ENCODE data around the gene HEXB.
"Not testable (repeated sequence)": the region's sequence is repeated elsewhere in the genome, so short reads cannot be mapped to it uniquely, and the experiment has no call there.

HEXB gene

DNA sequence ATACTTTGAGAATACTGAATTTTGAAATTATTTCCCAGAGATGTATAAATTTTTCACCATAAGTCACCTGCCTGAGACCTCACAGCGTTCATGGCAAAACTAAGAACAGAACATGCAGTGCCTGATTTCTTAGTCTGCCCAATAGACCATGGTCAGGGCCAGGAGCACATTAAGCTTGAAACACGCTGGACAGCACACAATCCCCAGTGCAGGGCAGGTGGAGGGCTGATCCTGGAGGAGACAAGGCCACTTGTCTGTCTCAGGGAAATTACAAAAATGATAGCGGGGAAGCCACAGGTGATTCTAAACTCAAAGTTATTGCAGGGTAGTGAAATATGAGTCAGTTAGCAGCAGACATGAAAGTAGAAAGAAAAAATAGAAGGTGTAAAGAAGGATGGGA is 25.9 kb upstream of the HEXB start:
- DNase-seq (ENCODE audit: low spot score): no peak

DNA sequence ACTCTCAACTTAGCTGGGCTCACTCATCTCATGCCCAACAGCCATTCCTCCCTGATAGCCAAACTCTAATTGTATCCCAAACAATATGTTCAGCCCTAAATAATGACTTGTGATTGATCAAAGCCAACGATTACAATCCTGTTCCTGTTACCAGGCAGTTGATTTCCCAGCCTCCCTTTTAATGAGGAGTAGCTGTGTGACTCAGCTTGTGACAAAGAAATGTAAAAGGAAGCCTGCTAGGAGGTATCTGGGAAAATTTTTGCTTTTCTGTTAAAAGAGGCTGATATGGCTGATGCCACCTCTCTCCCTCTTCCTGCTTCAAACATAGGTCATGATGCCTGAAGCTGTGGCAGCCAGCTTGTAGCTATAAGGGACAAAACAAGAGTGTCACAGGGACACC is 24.9 kb upstream of the HEXB start:
- no peak for DNase-seq (ENCODE audit: low spot score)

DNA sequence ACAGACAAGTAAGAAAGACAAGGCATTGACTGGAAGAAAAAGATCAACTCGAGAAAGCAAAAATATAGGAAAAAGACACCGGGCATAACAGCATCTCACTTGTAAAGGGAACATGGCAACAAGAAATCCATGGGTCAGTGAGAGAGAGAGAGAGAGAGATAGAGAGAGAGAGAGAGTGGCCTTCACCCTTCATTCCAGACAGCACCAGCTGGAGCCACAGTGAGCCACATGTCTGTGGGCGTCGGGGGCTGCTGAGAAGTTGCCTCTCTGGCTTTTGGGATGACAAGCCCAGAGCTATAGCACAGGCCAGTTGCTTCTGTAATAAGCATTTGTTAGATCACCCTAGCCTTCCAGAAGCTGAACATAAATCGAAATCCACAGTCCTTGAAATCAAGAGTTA is 24.2 kb upstream of the HEXB start:
- DNase-seq (ENCODE audit: low spot score): no peak

DNA sequence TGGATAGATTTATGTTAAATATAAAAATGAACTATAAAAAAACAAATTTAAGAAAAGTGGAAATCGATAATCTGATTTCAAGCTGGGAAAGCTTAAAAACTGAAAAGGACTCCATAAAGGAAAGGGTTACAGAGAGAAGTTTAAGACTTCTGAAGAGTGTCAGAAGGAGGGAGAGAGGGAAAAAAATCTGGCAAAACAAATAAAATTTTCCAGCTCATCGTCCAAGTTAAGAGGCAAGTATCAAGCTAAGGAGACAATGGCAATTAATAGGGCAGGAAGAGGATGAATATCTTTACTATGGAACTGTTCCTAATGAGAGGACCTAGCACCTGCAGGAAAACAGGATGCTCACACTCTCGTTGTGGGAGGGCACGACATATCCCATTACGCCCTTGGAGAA is 20.5 kb upstream of the HEXB start:
- no peak for DNase-seq (ENCODE audit: low spot score)

DNA sequence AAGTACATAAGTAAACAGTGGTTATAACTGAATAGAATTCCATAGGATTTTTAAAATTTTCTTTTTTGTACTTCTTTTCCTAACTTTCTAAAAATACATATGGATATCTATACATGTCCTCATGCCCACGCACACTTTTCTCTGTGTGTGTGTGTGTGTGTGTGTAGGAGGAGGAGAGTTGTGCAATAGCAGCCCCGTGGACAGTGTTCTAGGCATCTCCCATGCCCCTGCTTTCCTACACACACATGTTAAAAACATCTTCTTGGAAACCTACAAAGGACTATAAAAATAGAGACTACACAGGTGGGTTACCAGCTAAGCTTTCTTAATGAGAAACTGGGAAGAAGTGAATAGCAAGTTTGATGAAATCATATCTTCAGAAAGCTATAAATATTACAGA is 19.8 kb upstream of the HEXB start:
- DNase-seq (ENCODE audit: low spot score): no peak

DNA sequence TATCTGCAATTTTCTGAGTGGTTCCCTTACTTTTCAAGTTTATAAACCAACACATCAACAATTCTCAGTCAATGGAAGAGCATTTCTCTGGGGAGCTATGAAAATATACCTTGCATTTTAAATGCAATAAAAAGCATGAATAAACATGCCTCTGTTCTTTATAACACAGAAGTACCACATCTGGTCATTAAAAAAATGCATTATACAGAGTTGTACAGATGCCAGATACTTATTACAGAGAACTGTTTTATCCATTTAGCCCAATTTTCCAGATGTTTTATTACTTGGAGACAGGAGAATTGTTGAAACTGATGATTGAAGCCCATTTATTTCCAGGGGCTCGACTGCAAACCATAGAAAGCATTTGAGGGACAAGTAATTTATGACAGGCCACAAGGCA is 19.2 kb upstream of the HEXB start:
- DNase-seq (ENCODE audit: low spot score): no peak

DNA sequence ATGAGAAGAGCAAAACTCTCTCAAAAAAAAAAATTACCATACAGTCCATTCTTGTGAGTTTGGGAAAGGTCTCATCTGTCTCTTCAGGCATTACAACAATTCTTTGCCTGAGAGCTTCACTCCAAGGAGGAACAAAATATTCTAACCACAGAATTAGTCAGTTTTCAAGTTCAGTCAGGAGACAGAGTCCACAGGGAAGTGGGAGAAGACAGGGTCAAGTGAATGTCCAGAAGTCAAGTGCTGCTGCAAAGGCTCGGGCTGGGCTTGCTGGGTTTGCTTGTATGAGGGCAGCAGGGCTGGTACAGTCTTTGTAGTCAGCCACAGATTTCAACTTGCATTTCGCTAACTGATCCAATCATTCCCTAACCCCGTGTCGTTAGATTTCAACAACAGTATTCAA is 17.6 kb upstream of the HEXB start:
- no peak for DNase-seq (ENCODE audit: low spot score)

DNA sequence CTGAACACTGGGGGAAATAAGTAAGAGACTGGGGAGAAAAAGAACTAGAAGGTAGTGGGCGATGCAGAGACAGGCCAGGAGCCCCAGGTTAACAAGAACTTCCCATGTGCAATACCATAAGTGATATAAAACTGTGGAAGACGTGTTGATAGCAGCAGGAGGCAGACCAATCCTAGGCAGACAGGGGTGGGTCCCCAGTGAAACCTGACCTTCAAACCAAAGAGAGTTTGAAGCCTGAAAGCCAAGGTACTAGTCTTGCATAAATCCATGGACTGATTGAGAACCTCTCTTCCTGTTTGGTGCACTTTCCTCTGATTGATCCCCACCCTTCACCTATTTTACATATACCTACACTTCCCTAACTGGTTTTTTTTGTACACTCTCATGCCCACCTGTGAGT is 15.2 kb upstream of the HEXB start:
- no peak for DNase-seq (ENCODE audit: low spot score)

DNA sequence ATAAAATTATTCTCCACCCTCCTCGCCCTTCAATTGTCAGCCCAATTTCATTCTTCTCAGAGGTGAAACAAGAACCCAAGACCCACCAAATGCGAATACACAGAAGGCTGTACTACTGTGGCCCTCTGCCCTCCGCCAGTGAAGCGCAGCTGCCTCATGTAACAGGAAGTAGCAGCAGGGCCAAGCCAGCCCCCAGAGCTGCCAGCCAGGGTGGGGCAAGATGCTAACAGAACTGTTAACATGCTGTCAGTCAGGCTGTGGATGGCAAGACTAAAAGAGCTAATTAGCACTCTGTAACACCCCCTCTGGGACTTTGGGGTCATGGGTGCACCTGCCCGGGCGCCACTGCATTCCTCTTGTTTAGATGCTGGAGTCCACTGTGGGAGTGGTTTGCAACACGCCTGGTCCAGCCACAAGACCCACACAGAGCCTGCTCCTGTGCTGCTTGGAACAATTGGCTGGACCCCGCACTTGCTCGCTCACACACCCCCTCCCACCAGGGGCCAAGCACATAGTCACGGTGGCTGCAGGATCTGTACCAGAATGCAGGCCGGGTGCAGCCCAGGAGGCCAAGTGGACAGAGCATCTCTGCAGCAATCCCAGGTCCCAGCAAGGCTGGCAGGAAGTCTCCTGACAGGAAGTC is 14.5 kb upstream of the HEXB start:
- DNase-seq (ENCODE audit: low spot score): no peak

DNA sequence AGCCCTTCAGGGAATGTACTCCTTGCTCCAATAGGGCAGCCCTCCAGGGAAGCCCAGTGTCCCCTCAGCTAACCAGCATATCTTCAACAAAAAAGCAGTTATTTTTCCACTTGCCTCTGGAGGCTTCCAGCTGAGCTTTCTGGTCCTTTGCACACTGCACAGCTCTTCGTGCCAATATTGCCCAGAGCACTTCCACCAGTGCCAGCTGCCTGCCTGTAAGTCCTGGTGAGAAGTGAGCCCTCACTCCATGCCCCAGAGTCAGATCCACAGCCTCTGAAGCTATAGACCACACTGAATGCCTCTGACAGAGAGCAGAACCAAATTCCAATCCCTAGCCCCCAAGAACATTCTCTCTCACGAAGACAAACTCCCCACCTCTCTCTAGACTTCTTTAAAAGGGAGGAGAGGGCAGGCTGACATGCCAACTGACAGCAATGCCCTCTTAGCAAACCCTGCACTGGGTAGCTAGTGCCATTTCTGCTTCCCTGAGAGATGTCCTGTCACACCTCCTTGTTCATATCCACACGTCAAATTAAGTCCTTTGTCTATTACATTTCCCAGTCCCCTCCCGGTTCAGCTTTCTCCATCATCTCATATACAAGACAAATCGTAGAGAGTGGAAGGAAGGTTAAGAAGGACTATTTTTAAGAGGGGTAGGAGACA is 12.7 kb upstream of the HEXB start:
- no peak for DNase-seq (ENCODE audit: low spot score)

DNA sequence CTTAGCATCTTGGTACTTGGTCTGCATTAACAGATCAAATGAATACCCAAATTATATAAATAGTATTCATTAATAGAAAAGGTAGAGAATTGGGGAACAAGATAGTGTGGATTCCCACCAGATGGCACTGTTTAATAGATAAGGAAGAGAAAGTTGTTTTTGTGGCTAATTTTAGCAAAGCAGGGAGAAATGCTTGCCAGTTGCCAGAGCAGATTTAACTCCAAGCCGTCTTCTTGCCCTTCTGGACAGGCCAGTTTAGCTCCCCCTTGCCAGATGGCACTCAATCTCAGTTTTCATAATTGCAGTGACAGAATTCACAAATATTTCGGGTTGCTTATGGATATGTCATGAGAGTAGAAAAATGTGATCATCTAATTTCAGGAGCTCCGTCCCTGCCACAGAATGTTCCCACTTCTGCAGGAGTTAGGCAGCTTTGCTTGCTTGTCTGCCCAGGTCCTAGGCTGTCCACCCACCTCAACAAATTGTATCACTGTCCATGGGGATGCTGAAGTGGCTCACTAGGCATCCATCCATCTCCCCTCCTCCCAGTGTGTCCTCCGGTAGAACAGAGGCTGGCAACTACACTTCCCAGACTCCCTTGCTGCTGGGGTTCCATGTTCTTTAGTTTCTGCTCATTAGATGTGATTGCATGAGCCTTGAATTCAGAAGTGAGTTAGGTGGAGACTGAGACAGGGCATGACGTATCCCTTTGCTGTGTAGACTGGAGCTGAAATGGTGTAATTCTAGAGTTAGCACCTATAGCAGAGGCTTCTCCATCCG is 11.8 kb upstream of the HEXB start:
- no peak for DNase-seq (ENCODE audit: low spot score)

DNA sequence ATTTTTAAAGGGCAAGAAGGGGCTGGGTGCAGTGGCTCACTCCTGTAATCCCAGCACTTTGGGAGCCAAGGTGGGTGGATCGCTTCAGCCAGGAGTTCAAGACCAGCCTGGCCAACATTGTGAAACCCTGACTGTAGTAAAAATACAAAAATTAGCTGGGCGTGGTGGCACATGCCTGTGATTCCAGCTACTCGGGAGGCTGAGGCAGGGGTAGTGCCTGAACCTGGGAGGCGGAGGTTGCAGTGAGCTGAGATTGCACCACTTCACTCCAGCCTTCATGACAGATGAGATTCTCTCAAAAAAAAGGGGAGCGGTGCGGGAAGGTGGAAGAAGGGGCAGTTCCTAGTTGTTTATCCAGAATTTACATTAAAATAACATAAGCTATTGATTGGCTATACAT is 8.6 kb upstream of the HEXB start:
- DNase-seq (ENCODE audit: low spot score): not testable (repeated sequence)

DNA sequence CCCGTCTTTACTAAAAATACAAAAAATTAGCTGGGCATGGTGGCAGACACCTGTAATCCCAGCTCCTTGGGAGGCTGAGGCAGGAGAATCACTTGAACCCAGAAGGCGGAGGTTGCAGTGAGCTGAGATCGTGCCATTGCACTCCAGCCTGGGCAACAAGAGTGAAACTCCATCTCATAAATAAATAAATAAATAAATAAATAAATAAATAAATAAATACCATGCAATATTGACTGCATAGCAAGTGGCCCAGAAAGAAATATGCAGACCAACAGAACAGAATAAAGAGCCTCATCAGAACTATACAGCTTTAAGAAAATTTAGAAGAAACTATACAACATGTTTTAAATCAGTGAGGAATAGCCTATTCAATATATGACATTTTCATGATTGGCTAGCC is 6.9 kb upstream of the HEXB start:
- DNase-seq (ENCODE audit: low spot score): not testable (repeated sequence)

DNA sequence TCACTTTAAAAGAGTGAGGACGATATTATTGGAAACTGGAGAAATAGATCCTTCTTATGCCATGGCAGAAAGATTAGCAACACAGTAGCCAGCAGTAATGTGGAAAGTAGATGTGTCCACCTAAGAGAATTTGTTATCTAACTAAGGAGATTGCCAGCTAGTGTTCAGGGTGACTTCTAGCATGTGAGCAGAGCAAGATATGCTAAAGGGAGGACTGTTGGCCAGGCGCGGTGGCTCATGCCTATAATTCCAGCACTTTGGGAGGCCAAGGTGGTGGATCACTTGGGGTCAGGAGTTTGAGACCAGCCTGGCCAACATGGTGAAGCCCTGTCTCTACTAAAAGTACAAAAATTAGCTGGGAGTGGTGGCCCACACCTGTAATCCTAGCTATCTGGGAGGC is 5.7 kb upstream of the HEXB start:
- DNase-seq (ENCODE audit: low spot score): not testable (repeated sequence)

DNA sequence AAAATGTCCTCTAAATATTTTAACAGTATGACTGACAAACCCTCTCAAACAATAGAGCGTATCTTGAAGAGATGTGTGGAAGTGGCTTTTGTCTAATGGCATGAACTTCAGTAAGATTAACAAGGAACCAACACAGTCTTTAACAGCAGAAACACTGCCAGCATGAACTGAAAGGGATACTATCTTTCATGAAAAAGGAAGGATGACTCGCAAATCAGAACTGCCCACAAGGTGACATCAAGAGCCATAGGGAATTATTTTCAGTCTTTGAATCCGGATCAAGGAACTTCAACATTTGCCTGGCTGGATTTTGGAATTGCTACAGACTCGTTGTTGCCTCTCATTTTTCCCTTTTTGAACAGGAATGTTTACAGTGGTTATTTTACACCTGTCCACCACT is 5.1 kb upstream of the HEXB start:
- DNase-seq (ENCODE audit: low spot score): no peak

DNA sequence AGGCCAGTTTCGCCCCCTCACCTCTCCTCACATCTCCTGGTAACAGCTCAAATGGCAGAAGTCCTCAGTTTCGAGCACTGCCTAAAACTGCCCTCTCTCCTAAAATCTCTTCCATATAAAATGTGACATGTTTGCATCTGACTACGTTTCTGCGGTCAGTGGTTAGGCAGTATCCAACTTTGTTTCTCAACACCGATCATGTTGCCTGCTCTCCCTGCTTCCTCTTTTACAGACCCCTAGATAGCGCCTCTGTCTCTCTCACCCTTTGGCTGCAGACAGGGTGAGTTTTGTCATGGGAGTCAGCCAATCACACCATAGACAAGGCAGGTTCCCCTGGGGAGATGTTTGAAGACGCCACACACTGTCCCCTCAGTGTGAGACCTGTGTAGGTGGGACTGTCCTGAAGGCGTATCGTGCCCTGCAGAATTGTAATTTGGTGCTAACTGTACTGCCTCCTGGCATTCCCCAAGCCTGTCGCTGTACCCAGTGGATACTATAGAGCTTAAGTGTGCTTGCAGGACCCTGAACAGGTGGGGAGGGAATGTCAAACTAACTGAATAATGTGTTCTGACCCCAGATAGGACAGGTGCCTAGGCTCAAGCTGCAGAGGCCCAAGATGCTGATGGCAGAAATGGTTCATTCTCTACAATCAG is 1.1 kb downstream of the HEXB start:
- no peak for DNase-seq (ENCODE audit: low spot score)

DNA sequence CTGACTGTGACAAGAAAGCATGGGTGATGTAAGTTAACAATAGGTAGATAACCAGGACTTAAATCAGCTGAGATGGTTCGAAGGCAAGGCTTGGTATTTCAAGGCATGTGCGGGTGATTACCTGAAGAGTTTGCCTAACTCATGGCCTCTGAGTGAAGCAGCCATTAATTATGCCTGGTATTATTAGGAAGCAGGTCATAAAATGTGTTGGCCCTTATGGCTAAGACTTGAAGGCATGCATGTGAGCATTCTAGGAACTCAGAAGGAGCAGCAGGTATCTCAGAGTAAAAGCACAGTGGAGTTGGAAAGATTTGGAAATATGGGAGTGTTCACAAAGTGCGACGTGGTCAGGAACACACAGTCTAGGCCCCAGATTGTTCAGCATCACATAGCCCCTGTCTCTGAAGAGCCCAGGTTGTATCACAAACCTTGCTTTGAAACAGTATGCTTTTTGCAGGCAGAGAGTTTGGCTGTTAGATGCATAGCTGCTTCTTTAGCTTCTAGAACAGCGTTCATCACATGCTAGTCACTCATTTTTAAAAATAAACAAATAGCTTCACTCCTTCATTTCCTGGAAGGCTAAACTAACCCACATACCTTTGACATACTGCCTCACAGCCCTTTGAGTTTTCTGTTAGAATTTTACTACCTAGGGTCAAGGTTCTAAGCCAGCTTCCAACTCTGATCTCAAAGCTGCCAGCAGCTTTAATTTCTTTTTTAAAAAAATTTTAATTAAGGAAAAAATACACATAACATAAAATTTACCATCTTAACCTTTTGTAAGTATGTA is 2.1 kb downstream of the HEXB start:
- peak; percentile 73 for DNase-seq (ENCODE audit: low spot score)

DNA sequence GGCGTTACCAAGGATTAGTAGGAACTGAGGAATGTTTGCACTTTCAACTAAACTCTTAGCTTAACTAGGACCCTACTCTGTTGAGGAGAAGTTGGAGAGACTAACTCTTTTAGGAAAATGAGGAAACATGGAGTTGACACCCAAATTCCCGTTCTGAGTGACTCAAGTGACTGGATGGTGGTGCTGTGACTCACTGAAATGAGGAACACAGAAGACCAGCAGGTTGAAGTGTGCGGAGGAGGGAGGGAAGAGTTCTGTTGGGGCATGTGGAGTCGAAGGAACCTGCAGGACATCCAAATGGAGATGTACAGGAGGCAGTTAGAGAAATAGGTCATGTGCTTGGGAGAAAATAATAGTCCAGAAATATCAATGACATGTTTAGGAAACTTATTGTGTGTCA is 8.2 kb downstream of the HEXB start:
- no peak for DNase-seq (ENCODE audit: low spot score)

DNA sequence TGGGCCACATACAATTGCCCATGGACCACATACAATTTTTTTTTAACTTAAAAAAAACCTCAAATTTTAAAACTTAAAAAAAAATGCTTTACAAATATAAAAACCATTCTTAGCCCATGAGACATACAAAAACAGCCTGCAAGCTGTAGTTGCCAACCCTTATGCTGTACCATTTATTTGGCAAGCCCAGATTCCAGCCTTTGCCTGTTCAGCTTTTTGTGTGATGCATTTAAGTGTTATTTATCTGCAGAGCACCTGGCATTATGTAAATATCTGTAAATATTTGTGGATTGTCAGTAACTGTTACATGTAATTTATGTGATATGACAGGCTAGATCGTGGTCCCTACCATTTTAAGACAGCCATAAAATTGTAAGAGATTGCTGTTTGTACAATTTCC is 32.6 kb downstream of the HEXB start:
- no peak for DNase-seq (ENCODE audit: low spot score)

DNA sequence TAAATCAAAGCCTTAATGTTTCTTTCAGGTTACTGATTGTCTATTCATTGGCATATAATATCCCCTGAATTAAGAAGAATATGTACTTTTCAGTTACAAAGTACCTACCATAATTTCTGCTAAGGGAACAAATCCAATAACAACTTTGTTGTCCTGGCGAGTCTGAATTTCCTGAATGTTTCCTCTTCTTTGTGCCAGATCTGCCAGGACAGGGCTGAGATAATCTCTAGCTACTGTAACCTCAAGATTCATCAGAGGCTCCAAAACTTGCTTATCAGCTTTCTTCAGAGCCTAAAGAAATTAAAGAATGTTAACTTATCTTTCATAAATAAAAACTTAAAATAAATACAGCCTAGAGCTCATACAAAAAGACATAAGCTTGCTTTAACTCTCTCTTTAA is 37.2 kb downstream of the HEXB start:
- DNase-seq (ENCODE audit: low spot score): no peak

DNA sequence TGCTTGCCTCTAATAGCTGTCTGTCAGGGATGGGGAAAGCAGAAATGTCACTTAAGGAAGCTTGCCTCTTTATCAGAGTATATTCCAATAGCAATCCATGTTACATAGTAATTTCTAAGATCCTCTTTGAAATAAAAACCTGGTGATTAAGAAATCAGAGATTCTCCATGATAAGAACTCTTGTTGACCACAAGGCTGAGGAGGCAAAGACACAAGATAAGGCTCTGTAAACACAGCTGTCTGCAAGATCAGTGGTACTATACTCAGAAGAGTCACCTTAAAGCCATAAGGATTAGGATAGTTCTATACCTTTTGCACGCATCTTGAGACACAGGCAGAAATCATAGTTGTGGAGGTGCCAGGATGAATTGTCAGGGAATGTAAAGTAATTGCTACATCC is 40.3 kb downstream of the HEXB start:
- no peak for DNase-seq (ENCODE audit: low spot score)

DNA sequence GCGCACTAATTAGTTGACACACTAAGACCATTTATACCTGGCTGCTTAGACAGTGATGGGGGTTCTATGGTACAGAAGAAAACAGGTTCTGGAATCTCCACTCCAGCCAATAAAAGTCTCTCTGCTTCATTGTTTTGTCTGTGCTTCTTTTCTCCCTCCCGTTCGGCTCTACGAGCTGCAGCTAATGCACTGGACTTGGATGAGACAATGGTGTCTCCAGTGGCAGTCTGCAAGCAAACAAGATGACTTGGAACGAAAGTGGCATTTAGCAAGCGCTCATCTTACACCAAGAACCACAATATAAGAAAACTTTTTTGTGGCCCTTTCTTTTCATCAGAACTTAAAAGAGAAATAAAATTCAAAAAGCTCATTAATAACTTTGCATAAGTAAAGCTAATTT is 51.7 kb downstream of the HEXB start:
- DNase-seq (ENCODE audit: low spot score): no peak

Measured in AG08396 (cell line).